Stimulated activated CD8-positive, alpha-beta memory T cell treated with anti-CD3 and anti-CD28 coated beads, Interleukin-15, amount 100 ng/mL, for 48 hours (primary cell): Measurements from ENCODE around the gene CAPN3.

Experiments used
- DNase-seq, 2 donors: peaks; one replicate each; pipeline ENCODE4 v3.0.0-alpha.2; 2020; ENCODE audit warnings: low read depth in 2 of 2

Gene CAPN3

GRCh38 chr15:42356851-42357250 is 2.5 kb upstream of the CAPN3 start:
- no peak for DNase-seq

GRCh38 chr15:42358141-42358540 is 1.2 kb upstream of the CAPN3 start:
- DNase-seq, result no peak

- DNase-seq, result no peak
These were observed 684 bp downstream of the CAPN3 start for GRCh38 chr15:42359985-42360384.

- DNase-seq, result no peak
These were observed 1.3 kb downstream of the CAPN3 start for GRCh38 chr15:42360535-42361112.

- DNase-seq, result no peak
These were observed 4.2 kb downstream of the CAPN3 start for GRCh38 chr15:42363487-42363886.

GRCh38 chr15:42363942-42364341 is 4.6 kb downstream of the CAPN3 start:
- DNase-seq, result no peak

GRCh38 chr15:42364529-42364928 is 5.2 kb downstream of the CAPN3 start:
- no peak for DNase-seq

- DNase-seq, result no peak
These were observed 6.7 kb downstream of the CAPN3 start for GRCh38 chr15:42365921-42366550.

- DNase-seq, result no peak
These were observed 7.7 kb downstream of the CAPN3 start for GRCh38 chr15:42367041-42367440.

- DNase-seq, result no peak
These were observed 8.8 kb downstream of the CAPN3 start for GRCh38 chr15:42368096-42368495.

GRCh38 chr15:42371096-42371495 is 11.8 kb downstream of the CAPN3 start:
- no peak for DNase-seq

- DNase-seq, result no peak
These were observed 14.0 kb downstream of the CAPN3 start for GRCh38 chr15:42373274-42373673.

GRCh38 chr15:42373936-42374335 is 14.6 kb downstream of the CAPN3 start:
- no peak for DNase-seq

GRCh38 chr15:42374810-42375209 is 15.5 kb downstream of the CAPN3 start:
- DNase-seq, result no peak

GRCh38 chr15:42375252-42375651 is 16.0 kb downstream of the CAPN3 start:
- no peak for DNase-seq

GRCh38 chr15:42375941-42376340 is 16.6 kb downstream of the CAPN3 start:
- no peak for DNase-seq

GRCh38 chr15:42378011-42378410 is 18.7 kb downstream of the CAPN3 start:
- no peak for DNase-seq

- no peak for DNase-seq
These were observed 25.3 kb downstream of the CAPN3 start for GRCh38 chr15:42384597-42384996.

GRCh38 chr15:42385206-42385979 is 26.1 kb downstream of the CAPN3 start:
- no peak for DNase-seq

GRCh38 chr15:42385980-42386700 is 26.8 kb downstream of the CAPN3 start:
- no peak for DNase-seq

- DNase-seq, result no peak
These were observed 28.3 kb downstream of the CAPN3 start for GRCh38 chr15:42387603-42388002.

- no peak for DNase-seq
These were observed 33.2 kb downstream of the CAPN3 start for GRCh38 chr15:42392309-42393024.
